Measurements from ENCODE around the gene SMAD7.

GRCh38 chr18:48996041-48996440 lies 45.3 kb upstream of the SMAD7 start:
- TF ChIP-seq CTCF (IDR thresholded peaks at IDR 0.05): no peak
- TF ChIP-seq POLR2A (IDR thresholded peaks at IDR 0.05): no peak
- no peak for TF ChIP-seq EP300 (IDR thresholded peaks at IDR 0.05)
- no peak for TF ChIP-seq POLR2AphosphoS5 (IDR thresholded peaks at IDR 0.05)
